Breast epithelium (tissue), 3 donors: ENCODE results near the gene GNG12.

Source experiments
- CTCF ChIP-seq, 3 donors: fragments of 450-650 bp; IDR thresholded peaks; one replicate each; pipeline ENCODE4 v1.5.1; 2016 to 2017; ENCODE audit warnings: antibody characterized with exemption in 3 of 3, mild to moderate bottlenecking in 3 of 3, moderate library complexity in 3 of 3
- POLR2A ChIP-seq: fragments of 450-650 bp; IDR thresholded peaks from one replicate; pipeline ENCODE4 v1.6.1; 2016; ENCODE audit warnings: antibody characterized with exemption, mild to moderate bottlenecking, moderate library complexity

- TF ChIP-seq POLR2A (no peak), CTCF (IDR thresholded peaks at IDR 0.05) (no peak)
Measured at GRCh38 chr1:67700220-67700619, 133.0 kb downstream of the GNG12 start.
